GM03348 (cell line): ENCODE results near the gene TTLL6.

Experiments
- DNase-seq: peaks from one replicate; pipeline ENCODE4 v3.0.0; 2012; ENCODE audit warnings: low spot score

Gene TTLL6

DNA sequence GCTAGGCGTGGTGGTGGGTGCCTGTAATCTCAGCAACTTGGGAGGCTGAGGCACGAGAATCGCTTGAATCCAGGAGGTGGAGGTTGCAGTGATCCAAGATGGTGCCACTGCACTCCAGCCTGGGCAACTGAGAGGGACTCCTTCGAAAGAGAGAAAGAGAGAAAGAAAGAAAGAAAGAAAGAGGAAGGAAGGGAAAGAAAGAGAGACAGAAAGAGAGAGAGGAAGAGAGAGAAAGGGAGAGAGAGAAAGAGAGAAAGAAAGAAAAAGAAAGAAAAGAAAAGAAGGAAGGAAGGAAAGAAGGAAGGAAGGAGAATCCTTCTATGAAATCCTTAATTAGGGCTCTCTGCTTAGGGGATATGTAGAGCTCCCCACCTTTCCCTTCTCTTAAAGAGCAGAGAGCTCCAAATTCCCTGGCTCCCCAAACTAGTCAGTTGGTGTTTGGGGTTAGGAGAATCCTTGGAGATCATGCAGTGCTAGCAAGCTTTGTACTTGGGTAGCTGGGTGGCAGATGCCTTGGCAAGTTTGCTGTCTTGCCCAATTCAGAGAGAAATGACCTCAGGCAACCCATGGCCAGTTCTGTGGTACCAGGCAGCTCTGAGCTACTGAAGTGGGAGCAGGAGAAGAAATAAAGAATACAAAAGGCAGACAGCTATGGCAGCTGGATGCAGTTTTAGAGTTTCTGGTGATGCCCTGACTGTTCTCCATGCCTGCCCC lies 79.5 kb downstream of the TTLL6 start:
- no peak for DNase-seq

DNA sequence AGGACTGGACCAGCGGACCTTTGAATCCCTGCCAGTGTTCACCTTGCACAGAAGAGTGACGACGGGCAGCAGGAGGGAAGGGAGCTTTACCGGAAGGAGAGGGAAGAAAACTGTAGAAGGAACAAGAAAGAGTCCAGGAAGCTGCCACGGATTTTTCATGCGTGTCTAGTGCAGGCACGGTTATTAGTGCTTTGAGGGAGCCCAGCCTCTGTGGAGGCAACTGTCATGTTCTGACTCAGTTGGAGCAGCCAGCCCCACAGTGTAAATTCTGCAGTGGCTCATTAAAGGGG lies 82.0 kb downstream of the TTLL6 start:
- DNase-seq, result no peak

DNA sequence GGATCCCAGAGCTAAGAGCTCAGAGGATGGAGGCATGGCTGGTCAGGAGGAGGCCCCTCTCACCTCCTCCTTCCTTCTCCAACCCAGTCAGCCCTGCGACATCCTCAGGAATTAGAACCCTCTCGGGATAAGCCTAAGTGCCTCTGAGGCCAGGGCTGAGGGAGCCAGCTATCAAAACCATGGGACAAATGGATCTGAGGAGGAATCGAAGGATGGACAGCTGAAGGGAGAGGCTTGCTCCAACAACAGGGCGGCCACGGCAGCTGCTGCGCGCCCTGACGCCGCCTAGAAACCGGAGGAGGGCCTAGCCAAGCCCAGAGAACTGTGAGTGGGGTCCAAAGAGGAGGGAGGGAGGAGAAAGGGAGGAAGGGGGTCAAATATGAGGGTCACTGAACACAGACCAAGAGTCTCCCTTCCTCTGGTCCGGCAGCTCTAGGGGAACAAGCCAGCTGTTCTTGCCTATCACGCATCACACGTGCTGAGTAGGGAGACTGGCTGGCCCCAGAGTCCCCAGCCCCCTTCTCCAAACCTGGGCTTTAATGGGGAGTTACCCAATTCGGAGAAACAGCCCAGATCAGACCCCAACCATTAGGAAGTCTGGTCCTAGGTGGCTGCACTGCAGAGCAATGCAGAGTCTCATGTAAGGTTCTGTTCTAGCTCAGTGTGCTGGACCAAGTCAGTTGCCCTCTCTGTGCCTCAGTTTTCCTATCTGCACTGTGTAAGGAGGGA lies 82.5 kb downstream of the TTLL6 start:
- DNase-seq, result no peak

DNA sequence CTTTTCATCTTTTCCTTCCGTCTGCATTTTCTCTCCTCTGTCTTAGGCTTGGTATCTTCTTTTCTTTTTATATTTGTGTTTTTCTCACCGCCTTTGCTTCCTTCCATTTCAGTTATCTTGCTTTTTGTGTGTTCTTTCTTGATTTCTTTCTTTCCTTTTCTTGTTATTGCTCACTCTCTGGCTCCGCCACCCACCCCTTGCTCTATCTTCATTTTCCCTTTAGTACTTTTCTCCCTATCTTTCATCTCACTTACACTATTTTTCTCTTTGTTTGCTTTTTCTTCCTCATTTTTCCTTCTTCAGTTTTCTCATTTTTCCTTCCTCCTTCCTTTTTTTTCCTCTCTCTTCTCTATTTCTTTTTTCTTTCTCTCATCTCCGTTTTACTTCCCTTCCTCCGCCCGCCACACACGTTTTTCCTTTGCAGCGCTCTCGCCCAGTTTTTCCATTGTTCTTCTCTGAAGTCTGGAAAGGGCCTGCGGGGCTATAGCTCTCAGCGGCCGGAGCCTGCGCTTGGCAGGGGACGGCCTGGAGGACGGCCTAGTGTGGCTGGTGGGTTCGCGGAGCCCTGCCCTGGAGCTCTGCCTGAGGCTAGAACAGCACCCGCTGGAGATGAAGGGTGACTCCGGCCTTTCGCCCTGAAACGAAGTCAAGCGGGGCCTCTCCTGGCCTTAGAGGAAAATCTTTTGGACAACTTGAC lies 83.2 kb downstream of the TTLL6 start:
- no peak for DNase-seq

DNA sequence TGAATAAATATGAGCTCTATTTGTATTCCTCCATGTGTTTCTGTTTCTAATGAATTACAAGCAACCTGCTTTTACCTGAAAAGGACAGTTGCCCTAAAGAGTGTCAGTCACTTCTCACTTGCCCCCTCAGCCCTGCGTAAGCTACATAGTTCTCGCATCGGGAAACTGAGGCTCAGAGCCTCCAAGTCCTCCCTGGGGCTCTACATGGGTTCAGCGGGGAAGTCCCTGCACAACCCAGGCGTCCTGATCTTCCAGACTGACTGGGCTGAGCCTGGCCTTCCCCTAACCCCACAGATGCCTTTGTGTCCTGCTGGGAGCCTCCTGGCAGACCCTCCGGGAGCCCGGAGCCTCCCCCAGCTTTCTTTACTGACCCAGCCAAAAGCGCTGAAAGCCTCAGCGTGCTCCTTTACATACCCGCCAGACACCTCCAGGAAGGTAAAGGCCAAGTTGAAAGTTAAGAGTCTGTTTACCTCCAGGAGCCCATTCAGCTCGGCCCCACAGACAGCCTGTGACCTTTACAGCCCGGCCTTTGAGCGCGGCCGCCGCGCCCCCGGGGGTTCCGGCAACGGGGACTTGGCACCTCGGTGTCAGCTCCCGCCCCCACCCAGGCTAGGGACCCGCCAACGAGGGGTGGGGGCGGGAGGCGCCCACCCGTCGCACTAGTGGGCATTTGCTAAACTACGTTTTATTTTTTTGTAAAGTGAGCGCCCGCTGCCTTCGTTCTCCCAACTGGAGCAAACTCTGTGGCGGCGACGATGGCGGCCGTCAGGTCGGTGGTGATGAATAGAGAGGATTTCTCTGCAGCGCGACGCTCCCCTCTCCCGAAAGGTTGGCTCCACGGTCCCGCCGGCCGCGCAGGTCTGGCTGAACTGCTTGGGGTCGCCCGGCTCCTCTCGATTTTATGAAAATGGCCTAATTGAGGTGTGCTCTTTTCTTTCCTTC lies 84.1 kb downstream of the TTLL6 start:
- DNase-seq, result no peak

DNA sequence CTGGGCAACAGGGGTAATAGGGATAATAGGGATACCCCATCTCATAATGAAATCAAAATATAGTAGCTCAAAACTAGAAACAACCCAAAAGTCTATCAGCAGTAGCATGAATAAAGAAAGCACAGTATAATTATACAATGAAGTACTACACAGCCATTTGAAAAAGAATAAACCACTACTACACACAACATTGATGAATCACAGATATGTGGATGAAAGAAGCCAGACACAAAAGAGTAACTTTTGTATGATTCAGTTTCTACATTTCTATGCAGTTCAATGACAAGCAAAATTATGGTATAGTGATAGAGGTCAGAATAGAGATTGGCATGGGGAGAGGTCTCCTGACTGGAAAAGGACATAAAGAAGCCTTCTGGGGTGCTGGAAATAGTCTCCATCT lies 85.7 kb downstream of the TTLL6 start:
- DNase-seq, result no peak

DNA sequence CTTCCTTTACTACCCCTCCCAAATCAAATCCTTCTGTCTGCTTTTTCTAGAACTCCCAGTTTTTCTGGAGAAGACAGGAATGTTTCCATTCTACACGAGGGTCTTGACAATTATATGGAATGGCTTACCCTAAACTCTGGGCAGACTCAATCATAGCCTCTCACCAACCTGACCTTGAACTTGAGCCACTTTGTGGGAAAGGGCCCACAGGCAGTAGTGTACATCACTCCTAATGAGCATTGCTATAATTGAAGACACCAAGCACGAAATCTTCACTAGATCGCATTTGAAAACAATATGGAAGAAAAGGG lies 86.8 kb downstream of the TTLL6 start:
- DNase-seq, result no peak

DNA sequence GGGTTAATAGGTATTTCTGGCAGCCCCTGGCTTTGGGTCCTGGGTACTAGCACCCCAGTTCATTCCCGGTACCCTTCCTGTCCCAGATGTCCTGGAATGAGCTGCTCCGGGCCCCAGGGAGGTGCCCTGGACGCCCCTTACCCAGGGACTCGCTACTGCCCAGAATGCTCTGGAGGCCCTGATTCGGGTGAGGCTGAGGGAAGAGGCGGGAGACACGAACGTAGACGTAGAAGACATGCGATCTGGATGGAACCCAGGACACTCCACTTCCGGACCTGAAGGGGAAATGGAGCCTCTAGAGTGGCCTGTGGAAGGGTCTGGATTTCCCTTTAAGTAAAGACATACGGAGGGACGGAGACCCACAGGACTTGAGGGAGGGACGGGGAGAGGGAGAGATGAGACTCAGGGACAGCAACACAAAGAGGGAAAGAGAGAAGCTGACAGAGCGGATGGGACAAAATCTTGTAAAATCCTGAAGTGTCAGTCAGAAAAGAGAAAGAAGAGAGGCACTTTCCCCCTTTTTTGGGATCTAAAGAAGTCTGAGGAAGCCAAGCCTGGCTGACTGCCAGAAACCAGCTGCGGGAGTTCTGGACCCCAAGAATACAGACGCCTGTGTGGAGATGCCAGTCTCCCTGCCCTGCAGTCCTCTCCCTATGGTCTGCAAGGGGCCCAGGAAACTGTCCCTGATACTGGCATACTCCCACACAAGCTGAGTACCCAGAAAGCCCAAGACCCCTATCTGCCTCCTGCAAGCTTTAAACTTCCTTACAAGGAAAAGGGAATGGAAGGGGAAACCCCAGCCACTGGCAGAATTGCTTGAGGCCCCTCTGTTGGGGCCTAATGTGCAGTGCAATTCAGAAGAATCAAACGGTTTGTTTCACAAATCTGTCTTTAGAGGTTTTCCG lies 87.4 kb downstream of the TTLL6 start:
- DNase-seq, result no peak

DNA sequence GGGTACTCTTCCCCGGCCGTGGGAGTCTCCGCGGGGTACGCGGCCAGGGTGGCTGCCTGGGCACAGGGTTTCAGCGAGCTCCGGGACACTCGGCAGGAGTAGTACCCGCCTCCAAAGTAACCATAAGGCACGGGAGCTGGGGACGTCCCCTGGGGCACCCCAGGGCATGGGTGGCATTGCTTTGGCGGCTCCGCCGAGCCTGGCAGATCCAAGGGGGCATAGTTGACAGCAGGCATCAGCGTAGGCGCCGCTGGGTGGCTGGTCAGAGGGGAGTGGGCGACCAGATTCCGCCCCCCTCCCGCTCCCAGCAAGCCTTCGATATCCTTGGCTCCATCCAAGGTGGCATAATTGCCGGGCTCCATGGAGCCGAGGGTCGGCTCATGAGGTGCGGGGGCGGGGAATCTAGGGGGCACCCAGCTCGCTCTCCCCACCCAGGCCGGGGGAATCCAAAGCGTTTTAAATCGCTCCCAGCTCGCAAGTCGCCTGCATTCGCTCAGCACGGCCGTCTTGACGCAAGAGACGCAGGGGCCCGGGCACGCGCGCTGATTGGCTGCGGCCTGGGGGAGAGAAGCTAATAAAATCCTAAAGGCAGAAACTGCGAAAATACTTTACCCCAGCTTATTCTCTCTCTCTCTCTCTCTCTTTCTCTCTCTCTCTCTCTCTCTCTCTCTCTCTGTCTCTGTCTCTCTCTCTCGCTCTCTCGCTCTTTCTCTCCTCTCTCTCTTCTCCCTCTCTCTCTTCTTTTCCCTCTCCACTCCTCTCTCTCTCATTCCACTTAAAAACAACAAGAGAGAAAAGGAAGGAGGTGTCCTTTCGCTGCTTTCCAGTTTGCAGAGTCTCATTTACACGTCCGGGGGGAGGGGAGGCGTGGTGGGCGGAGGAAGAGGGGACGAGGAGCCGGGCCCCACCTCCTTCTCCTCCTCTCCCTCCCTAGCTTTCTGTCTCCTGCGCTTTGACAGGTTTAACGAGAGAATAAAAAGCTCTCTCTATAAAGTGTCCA lies 88.5 kb downstream of the TTLL6 start, which contains the start of gene HOXB13:
HOXB13 (minus strand) TSS at position 519 of the 1,000 bp plus-strand sequence; CDS start at position 362, 157 bp downstream.
- peak; percentile 86 for DNase-seq

DNA sequence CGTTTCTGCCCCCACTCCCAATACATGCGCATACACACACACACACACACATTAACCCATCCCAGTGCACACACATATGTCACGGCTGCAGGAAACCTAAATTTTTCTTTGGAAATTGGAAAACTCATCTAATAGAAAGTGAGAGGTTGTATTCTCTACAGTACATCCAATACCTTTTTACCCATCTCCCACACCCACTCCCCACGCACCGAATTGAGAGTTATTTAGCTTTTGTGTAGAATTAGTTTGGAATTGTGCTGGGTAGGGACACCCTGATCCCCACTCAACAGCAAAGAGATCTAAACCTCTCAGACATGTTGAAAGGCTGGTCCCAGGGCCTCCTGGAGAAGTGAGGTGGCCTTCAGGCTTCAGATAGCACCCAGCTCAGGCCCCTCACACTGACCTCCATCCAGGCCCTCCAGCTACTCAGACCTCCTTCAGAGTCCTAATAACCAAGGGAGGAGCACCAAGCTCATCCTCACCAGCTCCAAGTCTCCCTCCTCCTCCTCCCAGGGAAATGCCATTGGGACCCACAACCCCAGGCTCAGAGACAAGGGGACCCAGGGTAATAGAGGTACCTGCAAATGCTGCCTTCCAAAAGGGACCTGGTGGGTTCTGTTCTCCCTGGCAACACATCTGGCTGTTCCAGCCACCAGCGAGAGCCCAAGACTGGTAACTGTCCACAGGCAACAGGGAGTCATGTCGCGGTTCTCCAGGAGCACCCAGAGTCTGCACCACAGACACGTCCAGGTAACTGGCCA lies 89.4 kb downstream of the TTLL6 start:
- DNase-seq, result no peak

DNA sequence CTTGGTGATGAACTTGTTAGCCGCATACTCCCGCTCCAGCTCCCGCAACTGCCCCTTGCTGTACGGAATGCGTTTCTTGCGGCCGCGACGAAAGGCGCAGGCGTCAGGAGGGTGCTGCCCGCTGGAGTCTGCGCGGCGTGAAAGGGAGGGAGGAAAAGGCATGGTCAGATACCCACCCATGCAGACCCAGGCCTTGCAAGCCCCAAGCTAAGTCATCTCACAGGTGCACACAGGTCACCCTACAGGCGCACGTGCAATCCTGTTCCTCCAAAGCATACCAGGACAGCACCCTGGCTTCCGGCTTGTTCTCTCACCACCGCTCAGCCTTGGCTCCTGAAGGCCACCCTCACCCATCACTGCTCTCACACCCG lies 90.1 kb downstream of the TTLL6 start:
- DNase-seq, result no peak

DNA sequence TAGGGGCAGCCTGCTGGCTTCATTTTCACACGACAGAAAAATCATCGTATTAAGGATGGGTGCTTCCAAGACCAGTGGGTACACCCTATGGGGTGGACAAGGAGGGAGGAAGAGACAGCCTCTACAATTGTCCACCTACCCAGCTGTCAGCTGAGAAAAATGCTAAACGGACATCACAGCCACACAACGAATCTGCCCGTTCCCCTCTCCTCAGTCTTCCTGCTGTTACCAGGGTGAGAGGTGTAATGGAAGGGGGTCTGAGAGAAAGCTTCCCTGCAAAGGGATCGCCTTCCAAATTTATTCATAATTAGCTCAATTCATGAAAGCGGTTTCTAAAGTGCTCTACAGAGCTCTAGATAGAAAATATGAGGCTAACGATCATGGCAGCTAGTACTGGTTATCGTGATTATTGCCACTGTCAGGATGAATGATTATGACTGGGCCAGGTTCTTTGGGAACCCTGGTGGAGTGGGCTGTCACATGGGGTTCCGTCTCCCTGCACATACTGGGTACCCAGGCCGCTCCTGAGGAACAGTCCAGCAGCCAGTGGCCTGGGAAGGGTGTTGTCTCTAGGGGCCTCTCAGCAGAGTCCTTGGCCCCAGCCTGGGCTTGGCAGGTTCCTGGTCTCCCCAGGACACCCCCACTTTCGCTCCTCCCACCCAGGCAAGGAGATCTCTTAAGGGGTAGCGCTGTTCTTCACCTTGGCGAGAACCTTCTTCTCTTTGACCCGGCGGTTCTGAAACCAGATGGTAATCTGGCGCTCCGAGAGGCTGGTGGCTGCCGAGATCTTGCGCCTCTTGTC lies 90.7 kb downstream of the TTLL6 start:
- DNase-seq, result no peak

DNA sequence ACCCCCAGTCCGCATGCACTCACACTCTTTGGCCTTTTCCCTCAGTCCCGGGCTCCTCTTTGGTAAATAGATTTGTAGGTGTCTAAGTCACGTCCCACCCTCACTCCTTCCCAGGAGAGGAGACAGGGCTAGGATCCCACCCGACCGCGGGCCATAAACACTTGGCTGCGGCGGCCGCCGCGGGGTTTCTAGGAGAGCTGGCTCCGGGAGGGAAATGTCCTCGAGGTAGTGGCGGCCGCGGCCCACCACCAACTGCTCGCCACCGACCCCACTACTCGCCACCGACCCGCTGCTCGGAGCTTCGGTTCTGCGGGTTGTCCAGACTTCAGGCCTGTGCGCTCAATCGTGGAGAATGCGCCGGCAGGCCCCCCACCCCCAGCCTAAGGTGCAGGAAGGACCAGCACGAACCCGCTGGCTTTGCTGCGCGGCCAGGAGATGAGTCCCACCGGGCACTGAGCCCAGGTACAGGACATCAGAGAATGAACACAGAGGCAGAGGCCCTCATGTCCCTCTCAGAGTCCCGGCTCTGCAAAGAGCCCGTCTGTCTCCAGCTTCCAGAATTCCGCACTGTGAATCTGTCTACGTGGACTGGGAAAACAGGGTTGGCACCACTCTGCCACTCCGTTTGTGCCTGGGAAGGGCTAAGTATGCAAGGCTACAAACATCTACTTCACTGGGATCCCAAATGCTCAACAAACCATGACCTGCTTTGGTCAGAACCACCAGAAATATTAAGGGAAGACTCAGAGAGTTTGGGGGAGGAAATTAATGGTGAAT lies 91.6 kb downstream of the TTLL6 start:
- no peak for DNase-seq

DNA sequence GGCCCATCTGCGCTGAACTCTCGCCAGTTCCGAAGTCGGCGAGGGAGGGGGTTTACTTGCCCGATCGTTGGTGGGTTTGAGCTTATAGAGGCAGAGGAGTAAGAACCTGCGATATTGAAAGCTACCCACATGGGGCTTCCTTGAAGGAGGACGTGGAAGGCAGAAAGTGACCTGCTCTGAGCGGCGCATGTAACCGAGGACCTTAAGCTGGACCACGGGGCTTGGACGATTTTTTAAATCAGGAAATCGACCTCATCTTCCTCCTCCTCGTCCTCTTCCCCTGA lies 92.1 kb downstream of the TTLL6 start:
- DNase-seq, result no peak

DNA sequence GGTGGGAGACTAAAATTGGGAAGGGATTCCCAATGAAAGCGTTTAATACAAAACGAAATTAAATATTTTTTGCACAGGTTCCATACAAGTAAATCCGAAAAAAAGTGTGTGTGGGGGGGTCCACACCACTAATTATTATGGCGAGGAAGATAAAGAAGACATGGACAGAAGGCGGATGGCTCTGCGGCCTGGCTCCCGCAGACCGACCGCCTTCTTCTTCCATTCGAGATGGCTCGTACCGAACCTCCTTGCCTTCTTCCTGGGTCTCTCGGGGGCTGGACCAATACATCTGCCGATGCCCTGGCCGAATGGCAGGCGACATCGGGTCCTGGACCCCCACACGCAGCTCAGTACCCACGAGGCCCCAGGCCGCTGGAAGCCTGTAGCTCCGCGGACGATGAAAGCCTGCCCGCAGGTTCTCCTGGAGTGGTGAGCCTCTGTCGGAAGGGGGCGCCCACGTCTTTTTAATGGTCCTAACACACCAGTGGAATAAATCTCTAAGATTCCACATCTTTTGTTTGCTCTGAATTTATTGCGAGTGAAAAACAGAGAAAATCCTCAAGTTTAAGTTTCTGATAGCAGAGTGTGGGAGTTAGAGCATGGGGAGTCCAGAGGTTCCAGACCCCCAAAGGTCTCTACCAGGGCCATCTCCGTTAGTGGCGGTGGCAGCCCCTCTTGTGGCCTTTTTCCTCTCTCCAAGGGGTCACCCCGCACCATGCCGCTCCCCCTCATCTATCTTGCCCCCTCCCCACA lies 92.6 kb downstream of the TTLL6 start:
- DNase-seq, result peak; percentile 85

DNA sequence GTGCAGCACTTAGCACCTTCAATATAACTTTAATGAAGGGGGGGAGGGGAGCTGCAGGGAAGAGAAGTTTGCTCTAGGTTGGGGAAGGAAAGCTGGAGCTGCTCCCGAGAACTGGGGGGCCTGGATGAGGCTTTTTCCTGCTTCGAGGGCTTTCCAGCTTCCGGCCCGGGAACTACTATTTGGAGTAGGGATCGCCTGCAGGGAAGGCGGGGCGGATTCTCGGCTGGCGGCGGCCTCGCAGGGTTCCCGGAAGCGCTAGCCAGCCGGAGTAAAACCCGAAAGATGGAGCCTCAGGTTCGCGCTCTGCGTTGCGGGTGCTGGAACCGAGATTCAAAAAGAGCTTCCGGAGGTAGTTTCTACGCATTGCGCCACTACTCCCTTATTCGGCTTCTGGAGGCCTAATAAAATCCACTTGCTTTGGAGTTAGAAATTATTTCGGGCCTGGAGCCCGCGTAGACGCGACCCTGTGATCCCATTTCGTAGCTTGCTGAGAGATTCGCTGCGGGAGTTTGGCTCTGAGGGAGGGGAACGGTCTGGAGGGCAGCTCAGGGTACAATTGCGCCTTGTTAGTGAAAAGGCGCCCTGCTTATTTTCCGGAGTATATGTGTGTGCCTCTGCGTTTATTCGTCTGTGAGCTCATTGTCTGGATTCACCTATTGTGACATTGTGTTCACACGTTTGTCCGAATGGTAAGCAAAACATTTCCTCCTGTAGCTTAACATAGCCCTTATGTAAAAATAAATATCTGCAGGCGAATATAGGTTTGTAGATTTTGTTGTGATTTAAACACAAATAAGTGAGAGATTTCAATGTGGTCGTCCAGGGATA lies 93.4 kb downstream of the TTLL6 start:
- DNase-seq, result peak; percentile 48
